ENCODE measurements around the gene HIKESHI. TPM values are rescaled to one million over a fixed set of nuclear protein-coding genes. Genes with fewer than 3 reads are reported as not detected.
A peak's percentile ranks its signal among the peaks of the same experiment; 100 is the strongest.

HIKESHI gene
- total and polyA plus RNA-seq, 2 experiments from 2014 or later = 71.2 to 162 TPM

DNA sequence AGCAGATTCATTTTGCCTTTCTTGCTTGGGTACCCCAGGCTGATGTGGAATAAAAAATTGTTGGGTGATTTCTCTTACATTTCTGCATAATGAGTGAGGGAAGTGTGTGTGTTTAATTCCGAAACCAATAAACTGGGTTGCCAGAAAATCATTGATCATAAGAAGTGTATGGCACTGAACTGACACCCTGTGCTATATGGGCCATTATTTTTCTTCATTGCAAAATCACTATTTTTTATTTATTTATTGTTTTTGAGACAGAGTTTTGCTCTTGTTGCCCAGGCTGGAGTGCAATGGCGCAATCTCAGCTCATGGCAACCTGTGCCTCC lies 14.6 kb upstream of the HIKESHI start:
- H3K9me3 Mint-ChIP-seq = no peaks in the 10 kb centered on the region
- no peaks in the 10 kb centered on the region for H3K36me3 Mint-ChIP-seq (ENCODE audit: low read depth)
- peaks cover 10% of the 10 kb centered on the region; the same call in 2 of the 3 replicates for H3K4me1 Mint-ChIP-seq
- Histone ChIP-seq H2AFZ (no peak overlapping the region), H3K36me3 (ENCODE audit: insufficient read depth) (no peaks in the 10 kb centered on the region), H3K27ac (ENCODE audit: low read depth) (no peak overlapping the region), H3K4me3 (no peak overlapping the region), H3K79me2 (replicated peaks; ENCODE audit: insufficient read depth) (no peaks in the 10 kb centered on the region), H4K20me1 (replicated peaks; ENCODE audit: insufficient read depth) (no peaks in the 10 kb centered on the region), H3K4me1 (ENCODE audit: insufficient read depth) (peaks cover 5% of the 10 kb centered on the region; the same call in 1 of the 2 replicates), H3F3A (replicated peaks; ENCODE audit: low read depth) (no peaks in the 10 kb centered on the region), H3K4me2 (no peak overlapping the region), H3K27me3 (ENCODE audit: insufficient read depth) (no peaks in the 10 kb centered on the region), H3K9me2 (ENCODE audit: insufficient read depth) (no peaks in the 10 kb centered on the region)
- DNase-seq (ENCODE audit: low spot score) (no peak), ATAC-seq (no peak)
- peak overlapping the region; percentile 39; the same call in 1 of the 2 replicates for H3K27ac Mint-ChIP-seq
- TF ChIP-seq EZH2phosphoT487 (IDR thresholded peaks at IDR 0.05; ENCODE audit: unreplicated experiment) (no peak), ZNF114 (CRISPR knock-in tag; IDR thresholded peaks at IDR 0.05) (no peak), ZNF331 (CRISPR knock-in tag; IDR thresholded peaks at IDR 0.05; ENCODE audit: low read depth) (no peak), NANOG (IDR thresholded peaks at IDR 0.05; ENCODE audit: borderline replicate concordance) (no peak), STAT1 (IDR thresholded peaks at IDR 0.05; ENCODE audit: unreplicated experiment) (no peak), POLR2AphosphoS5 (IDR thresholded peaks at IDR 0.05; ENCODE audit: low read depth) (no peak), CREB1 (CRISPR knock-in tag; IDR thresholded peaks at IDR 0.05; ENCODE audit: low read depth) (no peak), JUNB (IDR thresholded peaks at IDR 0.05; ENCODE audit: unreplicated experiment) (no peak), EZH2 (IDR thresholded peaks at IDR 0.05; ENCODE audit: low read depth, unreplicated experiment) (no peak)
- TF ChIP-seq, protein P1, sequence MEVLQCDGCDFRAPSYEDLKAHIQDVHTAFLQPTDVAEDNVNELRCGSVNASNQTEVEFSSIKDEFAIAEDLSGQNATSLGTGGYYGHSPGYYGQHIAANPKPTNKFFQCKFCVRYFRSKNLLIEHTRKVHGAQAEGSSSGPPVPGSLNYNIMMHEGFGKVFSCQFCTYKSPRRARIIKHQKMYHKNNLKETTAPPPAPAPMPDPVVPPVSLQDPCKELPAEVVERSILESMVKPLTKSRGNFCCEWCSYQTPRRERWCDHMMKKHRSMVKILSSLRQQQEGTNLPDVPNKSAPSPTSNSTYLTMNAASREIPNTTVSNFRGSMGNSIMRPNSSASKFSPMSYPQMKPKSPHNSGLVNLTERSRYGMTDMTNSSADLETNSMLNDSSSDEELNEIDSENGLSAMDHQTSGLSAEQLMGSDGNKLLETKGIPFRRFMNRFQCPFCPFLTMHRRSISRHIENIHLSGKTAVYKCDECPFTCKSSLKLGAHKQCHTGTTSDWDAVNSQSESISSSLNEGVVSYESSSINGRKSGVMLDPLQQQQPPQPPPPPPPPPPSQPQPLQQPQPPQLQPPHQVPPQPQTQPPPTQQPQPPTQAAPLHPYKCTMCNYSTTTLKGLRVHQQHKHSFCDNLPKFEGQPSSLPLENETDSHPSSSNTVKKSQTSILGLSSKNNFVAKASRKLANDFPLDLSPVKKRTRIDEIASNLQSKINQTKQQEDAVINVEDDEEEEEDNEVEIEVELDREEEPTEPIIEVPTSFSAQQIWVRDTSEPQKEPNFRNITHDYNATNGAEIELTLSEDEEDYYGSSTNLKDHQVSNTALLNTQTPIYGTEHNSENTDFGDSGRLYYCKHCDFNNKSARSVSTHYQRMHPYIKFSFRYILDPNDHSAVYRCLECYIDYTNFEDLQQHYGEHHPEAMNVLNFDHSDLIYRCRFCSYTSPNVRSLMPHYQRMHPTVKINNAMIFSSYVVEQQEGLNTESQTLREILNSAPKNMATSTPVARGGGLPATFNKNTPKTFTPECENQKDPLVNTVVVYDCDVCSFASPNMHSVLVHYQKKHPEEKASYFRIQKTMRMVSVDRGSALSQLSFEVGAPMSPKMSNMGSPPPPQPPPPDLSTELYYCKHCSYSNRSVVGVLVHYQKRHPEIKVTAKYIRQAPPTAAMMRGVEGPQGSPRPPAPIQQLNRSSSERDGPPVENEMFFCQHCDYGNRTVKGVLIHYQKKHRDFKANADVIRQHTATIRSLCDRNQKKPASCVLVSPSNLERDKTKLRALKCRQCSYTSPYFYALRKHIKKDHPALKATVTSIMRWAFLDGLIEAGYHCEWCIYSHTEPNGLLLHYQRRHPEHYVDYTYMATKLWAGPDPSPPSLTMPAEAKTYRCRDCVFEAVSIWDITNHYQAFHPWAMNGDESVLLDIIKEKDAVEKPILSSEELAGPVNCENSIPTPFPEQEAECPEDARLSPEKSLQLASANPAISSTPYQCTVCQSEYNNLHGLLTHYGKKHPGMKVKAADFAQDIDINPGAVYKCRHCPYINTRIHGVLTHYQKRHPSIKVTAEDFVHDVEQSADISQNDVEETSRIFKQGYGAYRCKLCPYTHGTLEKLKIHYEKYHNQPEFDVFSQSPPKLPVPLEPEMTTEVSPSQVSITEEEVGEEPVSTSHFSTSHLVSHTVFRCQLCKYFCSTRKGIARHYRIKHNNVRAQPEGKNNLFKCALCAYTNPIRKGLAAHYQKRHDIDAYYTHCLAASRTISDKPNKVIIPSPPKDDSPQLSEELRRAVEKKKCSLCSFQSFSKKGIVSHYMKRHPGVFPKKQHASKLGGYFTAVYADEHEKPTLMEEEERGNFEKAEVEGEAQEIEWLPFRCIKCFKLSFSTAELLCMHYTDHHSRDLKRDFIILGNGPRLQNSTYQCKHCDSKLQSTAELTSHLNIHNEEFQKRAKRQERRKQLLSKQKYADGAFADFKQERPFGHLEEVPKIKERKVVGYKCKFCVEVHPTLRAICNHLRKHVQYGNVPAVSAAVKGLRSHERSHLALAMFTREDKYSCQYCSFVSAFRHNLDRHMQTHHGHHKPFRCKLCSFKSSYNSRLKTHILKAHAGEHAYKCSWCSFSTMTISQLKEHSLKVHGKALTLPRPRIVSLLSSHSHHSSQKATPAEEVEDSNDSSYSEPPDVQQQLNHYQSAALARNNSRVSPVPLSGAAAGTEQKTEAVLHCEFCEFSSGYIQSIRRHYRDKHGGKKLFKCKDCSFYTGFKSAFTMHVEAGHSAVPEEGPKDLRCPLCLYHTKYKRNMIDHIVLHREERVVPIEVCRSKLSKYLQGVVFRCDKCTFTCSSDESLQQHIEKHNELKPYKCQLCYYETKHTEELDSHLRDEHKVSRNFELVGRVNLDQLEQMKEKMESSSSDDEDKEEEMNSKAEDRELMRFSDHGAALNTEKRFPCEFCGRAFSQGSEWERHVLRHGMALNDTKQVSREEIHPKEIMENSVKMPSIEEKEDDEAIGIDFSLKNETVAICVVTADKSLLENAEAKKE (CRISPR knock-in tag; IDR thresholded peaks at IDR 0.05) = no peak
- TF ChIP-seq, protein P2, sequence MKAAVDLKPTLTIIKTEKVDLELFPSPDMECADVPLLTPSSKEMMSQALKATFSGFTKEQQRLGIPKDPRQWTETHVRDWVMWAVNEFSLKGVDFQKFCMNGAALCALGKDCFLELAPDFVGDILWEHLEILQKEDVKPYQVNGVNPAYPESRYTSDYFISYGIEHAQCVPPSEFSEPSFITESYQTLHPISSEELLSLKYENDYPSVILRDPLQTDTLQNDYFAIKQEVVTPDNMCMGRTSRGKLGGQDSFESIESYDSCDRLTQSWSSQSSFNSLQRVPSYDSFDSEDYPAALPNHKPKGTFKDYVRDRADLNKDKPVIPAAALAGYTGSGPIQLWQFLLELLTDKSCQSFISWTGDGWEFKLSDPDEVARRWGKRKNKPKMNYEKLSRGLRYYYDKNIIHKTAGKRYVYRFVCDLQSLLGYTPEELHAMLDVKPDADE (IDR thresholded peaks at IDR 0.05) = no peak
- TF ChIP-seq, protein P3, sequence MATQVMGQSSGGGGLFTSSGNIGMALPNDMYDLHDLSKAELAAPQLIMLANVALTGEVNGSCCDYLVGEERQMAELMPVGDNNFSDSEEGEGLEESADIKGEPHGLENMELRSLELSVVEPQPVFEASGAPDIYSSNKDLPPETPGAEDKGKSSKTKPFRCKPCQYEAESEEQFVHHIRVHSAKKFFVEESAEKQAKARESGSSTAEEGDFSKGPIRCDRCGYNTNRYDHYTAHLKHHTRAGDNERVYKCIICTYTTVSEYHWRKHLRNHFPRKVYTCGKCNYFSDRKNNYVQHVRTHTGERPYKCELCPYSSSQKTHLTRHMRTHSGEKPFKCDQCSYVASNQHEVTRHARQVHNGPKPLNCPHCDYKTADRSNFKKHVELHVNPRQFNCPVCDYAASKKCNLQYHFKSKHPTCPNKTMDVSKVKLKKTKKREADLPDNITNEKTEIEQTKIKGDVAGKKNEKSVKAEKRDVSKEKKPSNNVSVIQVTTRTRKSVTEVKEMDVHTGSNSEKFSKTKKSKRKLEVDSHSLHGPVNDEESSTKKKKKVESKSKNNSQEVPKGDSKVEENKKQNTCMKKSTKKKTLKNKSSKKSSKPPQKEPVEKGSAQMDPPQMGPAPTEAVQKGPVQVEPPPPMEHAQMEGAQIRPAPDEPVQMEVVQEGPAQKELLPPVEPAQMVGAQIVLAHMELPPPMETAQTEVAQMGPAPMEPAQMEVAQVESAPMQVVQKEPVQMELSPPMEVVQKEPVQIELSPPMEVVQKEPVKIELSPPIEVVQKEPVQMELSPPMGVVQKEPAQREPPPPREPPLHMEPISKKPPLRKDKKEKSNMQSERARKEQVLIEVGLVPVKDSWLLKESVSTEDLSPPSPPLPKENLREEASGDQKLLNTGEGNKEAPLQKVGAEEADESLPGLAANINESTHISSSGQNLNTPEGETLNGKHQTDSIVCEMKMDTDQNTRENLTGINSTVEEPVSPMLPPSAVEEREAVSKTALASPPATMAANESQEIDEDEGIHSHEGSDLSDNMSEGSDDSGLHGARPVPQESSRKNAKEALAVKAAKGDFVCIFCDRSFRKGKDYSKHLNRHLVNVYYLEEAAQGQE (IDR thresholded peaks at IDR 0.05; ENCODE audit: unreplicated experiment) = no peak
- TF ChIP-seq, protein P4, sequence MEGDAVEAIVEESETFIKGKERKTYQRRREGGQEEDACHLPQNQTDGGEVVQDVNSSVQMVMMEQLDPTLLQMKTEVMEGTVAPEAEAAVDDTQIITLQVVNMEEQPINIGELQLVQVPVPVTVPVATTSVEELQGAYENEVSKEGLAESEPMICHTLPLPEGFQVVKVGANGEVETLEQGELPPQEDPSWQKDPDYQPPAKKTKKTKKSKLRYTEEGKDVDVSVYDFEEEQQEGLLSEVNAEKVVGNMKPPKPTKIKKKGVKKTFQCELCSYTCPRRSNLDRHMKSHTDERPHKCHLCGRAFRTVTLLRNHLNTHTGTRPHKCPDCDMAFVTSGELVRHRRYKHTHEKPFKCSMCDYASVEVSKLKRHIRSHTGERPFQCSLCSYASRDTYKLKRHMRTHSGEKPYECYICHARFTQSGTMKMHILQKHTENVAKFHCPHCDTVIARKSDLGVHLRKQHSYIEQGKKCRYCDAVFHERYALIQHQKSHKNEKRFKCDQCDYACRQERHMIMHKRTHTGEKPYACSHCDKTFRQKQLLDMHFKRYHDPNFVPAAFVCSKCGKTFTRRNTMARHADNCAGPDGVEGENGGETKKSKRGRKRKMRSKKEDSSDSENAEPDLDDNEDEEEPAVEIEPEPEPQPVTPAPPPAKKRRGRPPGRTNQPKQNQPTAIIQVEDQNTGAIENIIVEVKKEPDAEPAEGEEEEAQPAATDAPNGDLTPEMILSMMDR (conservative IDR thresholded peaks at IDR 0.05; ENCODE audit: low read depth in 2 of 2) = no peak
- H3K4me3 Mint-ChIP-seq = no peak overlapping the region
- no peaks in the 10 kb centered on the region for H3K27me3 Mint-ChIP-seq (ENCODE audit: insufficient read depth, low read depth, poor library complexity)
